Measurements from ENCODE around the gene NELFA. TPM values are rescaled to one million over a fixed set of nuclear protein-coding genes. Genes with fewer than 3 reads are reported as not detected.

Gene NELFA
- total and polyA plus RNA-seq, 8 donors = 5.8 to 82.9 (median 20.1) TPM

DNA sequence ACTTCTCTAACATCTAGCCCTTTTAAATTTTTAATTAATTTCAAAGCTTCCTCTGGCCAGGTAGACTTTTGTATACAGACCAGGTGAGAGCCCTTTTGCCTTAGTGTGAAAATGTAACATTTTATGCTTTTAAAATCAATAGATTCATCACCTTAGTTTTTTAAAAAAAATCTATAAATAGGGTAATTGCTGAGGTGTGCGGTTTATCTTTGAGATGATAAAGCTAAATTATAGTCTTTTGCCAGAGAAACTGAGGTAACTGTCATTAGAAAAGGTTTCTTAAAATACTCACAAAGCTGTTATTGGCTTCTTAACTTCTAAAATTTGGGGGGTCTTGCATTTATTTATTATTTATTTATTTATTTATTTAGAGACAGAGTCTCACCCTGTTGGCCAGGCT lies 62.9 kb downstream of the NELFA start:
- H3K9me3 ChIP-seq = no peaks in the 10 kb centered on the region
- H3K27ac ChIP-seq = no peak overlapping the region
- 95 to 100% (median 98%) methylated on average over 1 of the region's 1 CpG for WGBS, 5 donors
- H3K27me3 ChIP-seq = no peaks in the 10 kb centered on the region
- TF ChIP-seq EP300 (IDR thresholded peaks at IDR 0.05) (no peak), POLR2A (IDR thresholded peaks at IDR 0.05) (no peak), POLR2AphosphoS5 (IDR thresholded peaks at IDR 0.05) (no peak)
- TF ChIP-seq, protein P1, sequence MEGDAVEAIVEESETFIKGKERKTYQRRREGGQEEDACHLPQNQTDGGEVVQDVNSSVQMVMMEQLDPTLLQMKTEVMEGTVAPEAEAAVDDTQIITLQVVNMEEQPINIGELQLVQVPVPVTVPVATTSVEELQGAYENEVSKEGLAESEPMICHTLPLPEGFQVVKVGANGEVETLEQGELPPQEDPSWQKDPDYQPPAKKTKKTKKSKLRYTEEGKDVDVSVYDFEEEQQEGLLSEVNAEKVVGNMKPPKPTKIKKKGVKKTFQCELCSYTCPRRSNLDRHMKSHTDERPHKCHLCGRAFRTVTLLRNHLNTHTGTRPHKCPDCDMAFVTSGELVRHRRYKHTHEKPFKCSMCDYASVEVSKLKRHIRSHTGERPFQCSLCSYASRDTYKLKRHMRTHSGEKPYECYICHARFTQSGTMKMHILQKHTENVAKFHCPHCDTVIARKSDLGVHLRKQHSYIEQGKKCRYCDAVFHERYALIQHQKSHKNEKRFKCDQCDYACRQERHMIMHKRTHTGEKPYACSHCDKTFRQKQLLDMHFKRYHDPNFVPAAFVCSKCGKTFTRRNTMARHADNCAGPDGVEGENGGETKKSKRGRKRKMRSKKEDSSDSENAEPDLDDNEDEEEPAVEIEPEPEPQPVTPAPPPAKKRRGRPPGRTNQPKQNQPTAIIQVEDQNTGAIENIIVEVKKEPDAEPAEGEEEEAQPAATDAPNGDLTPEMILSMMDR (IDR thresholded peaks at IDR 0.05) = no peak
- H3K4me1 ChIP-seq = peaks cover 0 to 15% (median 5%) of the 10 kb centered on the region in 4 donors
- DNase-seq = no peak
- H3K36me3 ChIP-seq = peaks cover 20 to 66% (median 53%) of the 10 kb centered on the region in 4 donors
- intact Hi-C loops (cut with DNase I; ENCODE audit: low total_unique reads) = no loop called here
- no peak overlapping the region for H3K4me3 ChIP-seq

DNA sequence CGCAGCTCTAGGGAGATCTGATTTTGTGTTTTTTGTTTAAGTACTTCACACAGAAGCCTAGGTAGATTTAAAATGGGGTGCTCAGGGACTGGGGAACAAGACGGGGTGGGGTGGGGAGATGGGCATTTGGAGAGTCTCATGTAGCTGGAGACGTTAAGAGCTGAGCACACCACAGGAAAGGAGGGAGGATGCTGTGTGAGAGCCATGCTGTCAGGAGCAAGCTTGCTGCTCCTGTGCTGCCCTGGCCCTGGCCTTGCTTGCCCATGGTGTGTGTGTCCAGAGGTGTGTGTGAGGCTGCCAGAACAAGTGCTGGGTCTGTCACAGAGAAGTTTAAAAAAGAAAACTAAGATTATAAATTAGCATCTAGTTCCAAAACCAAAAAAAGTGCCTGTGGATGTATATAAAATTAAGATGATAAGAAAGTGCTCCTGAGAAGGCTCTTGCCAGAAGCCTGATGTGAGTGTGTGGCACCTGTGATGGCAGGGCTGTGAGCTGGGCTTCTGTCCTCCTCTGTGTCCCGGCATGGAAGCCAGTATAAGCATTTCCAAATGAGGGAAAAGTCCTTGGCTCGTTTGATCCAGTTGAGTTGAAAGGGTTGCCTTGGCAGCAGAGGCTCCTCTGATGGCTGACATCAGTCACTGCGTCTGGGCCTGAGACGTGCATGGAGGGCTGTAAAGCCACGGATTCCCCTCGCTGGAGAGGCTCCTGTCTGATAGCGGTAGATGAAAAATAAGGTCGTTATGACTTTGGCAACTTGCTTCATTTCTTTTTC lies 63.5 kb downstream of the NELFA start:
- Histone ChIP-seq H3K27ac (no peak overlapping the region), H3K4me1 (peaks cover 0 to 21% (median 8%) of the 10 kb centered on the region in 4 donors), H3K4me3 (no peak overlapping the region), H3K36me3 (peaks cover 20 to 65% (median 55%) of the 10 kb centered on the region in 4 donors), H3K27me3 (no peaks in the 10 kb centered on the region), H3K9me3 (no peaks in the 10 kb centered on the region)
- DNase-seq = no peak
- 76 to 83% (median 81%) methylated on average over 11 of the region's 11 CpGs for WGBS, 5 donors
- TF ChIP-seq EP300 (IDR thresholded peaks at IDR 0.05) (no peak), POLR2A (IDR thresholded peaks at IDR 0.05) (no peak)
- intact Hi-C loops (cut with DNase I; ENCODE audit: low total_unique reads) = no loop called here

DNA sequence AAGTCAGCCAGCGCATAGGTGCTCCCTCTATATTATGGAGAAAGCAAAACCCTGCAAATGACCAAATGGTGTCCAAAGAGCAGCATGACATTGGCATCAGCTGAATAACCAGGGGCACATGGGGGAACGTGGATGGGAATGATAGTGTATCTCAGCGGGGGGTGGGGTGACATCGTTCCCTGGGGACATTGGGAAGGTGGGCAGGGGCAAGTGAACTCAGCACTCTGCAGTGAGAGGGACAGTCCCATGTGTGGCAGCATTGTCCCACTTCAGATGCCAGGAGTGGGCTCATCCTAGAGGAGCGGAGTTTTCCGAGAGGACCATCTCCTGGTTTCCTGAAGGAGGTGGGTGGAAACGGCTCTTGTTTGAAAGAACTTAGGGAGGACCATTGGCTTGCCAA lies 64.8 kb downstream of the NELFA start:
- Histone ChIP-seq H3K36me3 (peaks cover 20 to 69% (median 66%) of the 10 kb centered on the region in 4 donors), H3K9me3 (no peaks in the 10 kb centered on the region), H3K27ac (no peak overlapping the region), H3K4me1 (peaks cover 0 to 11% (median 5%) of the 10 kb centered on the region in 4 donors), H3K4me3 (no peak overlapping the region), H3K27me3 (no peaks in the 10 kb centered on the region)
- DNase-seq = no peak
- 93 to 98% (median 95%) methylated on average over 7 of the region's 7 CpGs for WGBS, 5 donors
- TF ChIP-seq POLR2A (IDR thresholded peaks at IDR 0.05) = no peak
- intact Hi-C loops (cut with DNase I; ENCODE audit: low total_unique reads) = no loop called here

DNA sequence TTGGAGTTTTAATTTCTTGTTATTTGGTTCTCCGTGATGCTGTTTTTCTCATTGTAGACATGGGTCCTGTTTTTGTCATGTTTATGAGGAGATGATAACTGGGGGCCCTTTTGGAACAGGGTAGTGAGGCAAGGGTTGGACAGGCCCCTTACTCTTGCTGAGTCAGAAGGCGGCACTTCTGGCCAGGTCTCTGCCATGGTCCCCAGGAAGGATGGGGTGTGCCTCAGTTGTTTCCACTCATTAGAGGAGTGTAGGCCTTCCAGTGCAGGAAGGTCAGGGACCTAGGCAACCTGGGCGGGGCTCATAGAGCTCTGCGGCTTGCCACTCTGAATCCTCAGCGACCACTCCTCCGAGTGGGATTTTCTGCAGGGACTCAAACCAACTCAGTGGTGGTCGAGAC lies 68.2 kb downstream of the NELFA start:
- intact Hi-C loops (cut with DNase I; ENCODE audit: low total_unique reads) = no loop called here
- WGBS, 5 donors = 63 to 90% (median 68%) methylated on average over 7 of the region's 7 CpGs
- TF ChIP-seq, protein P1 (IDR thresholded peaks at IDR 0.05) = no peak
- no peak for TF ChIP-seq POLR2AphosphoS5 (IDR thresholded peaks at IDR 0.05)
- no peak for TF ChIP-seq POLR2A (IDR thresholded peaks at IDR 0.05)
- no peak for TF ChIP-seq EP300 (IDR thresholded peaks at IDR 0.05)
- Histone ChIP-seq H3K36me3 (peaks cover 17 to 84% (median 79%) of the 10 kb centered on the region in 4 donors), H3K4me3 (no peak overlapping the region), H3K27me3 (no peaks in the 10 kb centered on the region), H3K9me3 (no peaks in the 10 kb centered on the region), H3K27ac (peak overlapping the region; percentile 65 to 89 (median 73)), H3K4me1 (peaks cover 0 to 11% (median 5%) of the 10 kb centered on the region in 4 donors)
- DNase-seq = no peak

DNA sequence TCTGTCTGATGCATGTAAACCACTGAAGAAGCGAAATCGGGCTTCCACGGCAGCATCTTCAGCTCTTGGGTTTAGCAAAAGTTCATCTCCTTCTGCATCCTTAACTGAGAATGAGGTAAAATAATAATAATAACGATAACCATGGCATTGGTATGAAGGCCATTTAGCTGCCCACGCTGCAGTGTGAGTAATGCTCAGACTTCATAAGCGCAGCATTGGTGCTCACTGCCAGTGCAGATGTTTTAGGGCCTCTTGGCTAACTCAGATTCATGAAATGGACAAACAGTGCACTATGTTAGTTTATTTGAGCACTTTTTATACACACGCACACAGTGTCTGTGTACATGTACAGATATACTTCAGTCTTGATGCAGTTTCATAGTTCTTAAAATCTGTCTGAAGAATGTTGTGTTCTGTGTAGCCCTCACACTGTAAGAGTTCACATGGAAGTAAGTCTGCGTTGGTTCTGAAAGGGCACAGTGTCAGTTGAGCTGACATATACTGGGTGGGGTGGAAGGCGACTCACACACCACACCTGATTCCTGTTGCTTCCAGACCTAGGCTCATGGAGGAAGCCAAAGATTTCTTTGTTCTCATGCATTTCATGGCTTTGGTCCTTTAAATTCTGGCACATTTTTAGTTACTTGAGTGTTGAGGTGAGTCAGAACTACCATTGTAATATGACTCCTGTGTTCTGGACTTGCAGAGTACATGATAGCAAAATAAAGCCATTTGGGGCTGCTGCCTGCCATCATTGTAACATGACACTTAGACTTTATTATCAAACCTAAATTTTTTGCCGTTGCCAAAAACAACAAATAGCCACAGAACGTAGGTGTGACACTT lies 68.9 kb downstream of the NELFA start:
- TF ChIP-seq, protein P1 (IDR thresholded peaks at IDR 0.05) = no peak
- peak in 1 of 3 donors; percentile 22 for TF ChIP-seq POLR2AphosphoS5 (IDR thresholded peaks at IDR 0.05)
- intact Hi-C loops (cut with DNase I; ENCODE audit: low total_unique reads) = no loop called here
- Histone ChIP-seq H3K27me3 (no peaks in the 10 kb centered on the region), H3K36me3 (peaks cover 17 to 84% (median 81%) of the 10 kb centered on the region in 4 donors), H3K4me1 (peaks cover 0 to 11% (median 5%) of the 10 kb centered on the region in 4 donors), H3K9me3 (no peaks in the 10 kb centered on the region), H3K27ac (peak overlapping the region; percentile 65 to 76 (median 73)), H3K4me3 (no peak overlapping the region)
- 60 to 74% (median 62%) methylated on average over 11 of the region's 11 CpGs for WGBS, 5 donors
- DNase-seq = peak; percentile 36 to 52
